DOHH2 (cell line): ENCODE results near the gene ADCY6.

Experiments
- H3F3A ChIP-seq: fragments of 200-600 bp; sonication (generic), shearing (Covaris generic); 2 replicates; pipeline ENCODE4 v1.6.0; 2016; ENCODE audit warnings: antibody characterized with exemption, mild to moderate bottlenecking; ENCODE audit not compliant: control insufficient read depth, insufficient read depth
- H3K27ac ChIP-seq: fragments of 200-600 bp; sonication (generic); 2 replicates; pipeline ENCODE4 v1.5.1; 2014; ENCODE audit warnings: low read depth, mild to moderate bottlenecking, low read length, moderate library complexity
- H3K27me3 ChIP-seq: fragments of 200-600 bp; sonication (generic); 2 replicates; pipeline ENCODE4 v1.6.1; 2014; ENCODE audit warnings: mild to moderate bottlenecking, low read length, mixed read lengths; ENCODE audit not compliant: control insufficient read depth
- H3K36me3 ChIP-seq: fragments of 200-600 bp; sonication (generic); 2 replicates; pipeline ENCODE4 v1.6.1; 2014; ENCODE audit warnings: mild to moderate bottlenecking, low read length, moderate library complexity, mixed read lengths; ENCODE audit not compliant: control insufficient read depth
- H3K4me1 ChIP-seq: fragments of 200-600 bp; sonication (generic); 2 replicates; pipeline ENCODE4 v1.6.1; 2014; ENCODE audit warnings: mild to moderate bottlenecking, low read length, mixed read lengths; ENCODE audit not compliant: control insufficient read depth
- H3K4me2 ChIP-seq: fragments of 200-600 bp; sonication (generic); 2 replicates; pipeline ENCODE4 v1.6.0; 2014; ENCODE audit warnings: mild to moderate bottlenecking, low read length, moderate library complexity
- H3K4me3 ChIP-seq: fragments of 200-600 bp; sonication (generic); 2 replicates; pipeline ENCODE4 v1.5.1; 2014; ENCODE audit warnings: mild to moderate bottlenecking, low read length, mixed read lengths
- H3K79me2 ChIP-seq: fragments of 200-600 bp; sonication (generic); 2 replicates; pipeline ENCODE4 v1.6.1; 2014; ENCODE audit warnings: mild to moderate bottlenecking, low read length, mixed read lengths; ENCODE audit not compliant: control insufficient read depth
- H3K9me2 ChIP-seq: fragments of 200-600 bp; sonication (generic); replicated peaks from 2 replicates; pipeline ENCODE4 v1.6.1; 2014; ENCODE audit warnings: mild to moderate bottlenecking, low read length, mixed read lengths; ENCODE audit not compliant: control insufficient read depth
- H3K9me3 ChIP-seq: fragments of 200-600 bp; sonication (generic); 2 replicates; pipeline ENCODE4 v1.6.1; 2014; ENCODE audit warnings: antibody characterized with exemption, low read length, mixed read lengths; ENCODE audit not compliant: control insufficient read depth, insufficient read depth
- H4K20me1 ChIP-seq: fragments of 200-600 bp; sonication (generic); 2 replicates; pipeline ENCODE4 v1.6.0; 2014; ENCODE audit warnings: low read depth, mild to moderate bottlenecking, antibody characterized with exemption, low read length, moderate library complexity; ENCODE audit not compliant: control insufficient read depth, insufficient read depth
- CTCF ChIP-seq: fragments of 200-600 bp; sonication (generic); IDR thresholded peaks from one replicate; pipeline ENCODE4 v1.5.1; 2014; ENCODE audit warnings: antibody characterized with exemption, mild to moderate bottlenecking, low read depth, low read length; ENCODE audit not compliant: poor library complexity, severe bottlenecking
- EZH2phosphoT487 ChIP-seq: fragments of 200-600 bp; sonication (generic); IDR thresholded peaks from 2 replicates; pipeline ENCODE4 v1.6.1; 2017; ENCODE audit warnings: borderline replicate concordance, mild to moderate bottlenecking, antibody characterized with exemption, low read length, moderate library complexity, mixed read lengths

Gene ADCY6

DNA sequence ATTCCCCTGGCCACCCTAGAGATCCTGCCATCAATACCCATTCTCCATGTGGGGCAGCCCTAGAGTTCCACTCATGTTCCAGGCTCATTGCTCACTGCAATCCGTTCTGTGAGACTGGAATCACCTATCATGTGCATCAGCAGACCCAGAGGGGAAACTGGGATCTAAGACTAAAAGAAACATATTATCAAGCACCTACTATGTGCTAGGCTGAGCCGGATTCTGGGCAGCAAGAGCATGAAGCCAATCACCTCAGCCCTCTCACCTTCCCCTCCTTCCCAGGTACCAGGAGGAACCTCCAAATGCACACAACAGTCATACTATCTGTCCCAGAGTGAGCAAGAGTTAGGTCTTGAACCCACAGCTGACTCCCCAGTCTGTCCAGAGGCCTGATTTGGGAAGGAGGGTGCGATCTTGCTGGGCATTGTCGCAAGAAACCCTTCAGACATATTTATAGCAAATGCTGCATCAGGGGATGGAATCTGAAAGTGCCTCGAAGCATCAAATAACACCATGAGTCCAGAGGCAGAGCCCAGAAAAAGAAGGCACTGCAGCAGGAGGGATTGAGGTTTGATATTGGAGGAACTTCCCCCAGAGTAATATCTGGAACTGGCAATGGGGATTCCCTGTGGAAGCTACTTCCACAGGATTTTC is 22.7 kb upstream of the ADCY6 start:
- Histone ChIP-seq H3F3A (0 out of 2 replicates have a peak, but pooled peaks cover 2% of the 10 kb centered on the region), H3K79me2 (no peaks in the 10 kb centered on the region), H3K9me3 (no peaks in the 10 kb centered on the region), H3K4me2 (no peak overlapping the region), H3K4me3 (no peak overlapping the region), H3K36me3 (no peaks in the 10 kb centered on the region), H3K4me1 (peaks cover 21% of the 10 kb centered on the region), H3K27ac (no peak overlapping the region), H3K27me3 (peaks cover 5% of the 10 kb centered on the region), H3K9me2 (no peaks in the 10 kb centered on the region), H4K20me1 (no peaks in the 10 kb centered on the region)
- no peak for TF ChIP-seq EZH2phosphoT487
- no peak for TF ChIP-seq CTCF

DNA sequence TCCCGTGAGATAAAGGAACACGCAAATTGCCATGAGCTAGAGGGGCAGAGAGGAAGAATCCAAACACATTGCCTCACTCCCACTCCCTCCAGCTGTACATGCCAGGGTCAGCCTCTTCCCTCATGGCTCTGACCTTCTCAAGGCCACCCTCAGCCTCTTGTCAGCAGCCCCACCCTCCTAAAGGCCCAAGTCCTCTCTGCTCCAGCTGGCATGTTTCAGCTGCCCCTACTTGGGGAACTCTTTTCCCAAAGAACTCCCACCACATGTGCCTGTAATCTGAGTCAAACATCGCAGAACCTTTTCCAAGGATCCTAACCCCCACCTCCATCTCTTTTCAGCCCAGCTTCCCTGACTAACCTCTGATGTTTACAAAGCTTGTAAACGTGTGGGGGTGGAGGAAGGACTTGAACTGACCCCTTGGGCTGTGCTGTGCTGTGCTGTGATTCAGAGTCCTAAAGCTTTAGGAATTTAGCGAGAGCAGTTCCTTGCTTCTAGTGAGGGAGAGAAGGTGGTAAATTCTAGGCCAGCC is 22.1 kb upstream of the ADCY6 start:
- Histone ChIP-seq H3K27me3 (no peaks in the 10 kb centered on the region; the same call in 1 of the 2 replicates), H3K4me1 (peaks cover 15% of the 10 kb centered on the region), H3K79me2 (no peaks in the 10 kb centered on the region), H3K4me2 (no peak overlapping the region), H3K9me3 (no peaks in the 10 kb centered on the region), H3F3A (no peaks in the 10 kb centered on the region), H3K9me2 (no peaks in the 10 kb centered on the region), H3K4me3 (no peak overlapping the region), H3K36me3 (no peaks in the 10 kb centered on the region), H3K27ac (no peak overlapping the region), H4K20me1 (no peaks in the 10 kb centered on the region)
- TF ChIP-seq CTCF: no peak
- TF ChIP-seq EZH2phosphoT487: no peak

- no peaks in the 10 kb centered on the region for H3K4me1 ChIP-seq
- no peaks in the 10 kb centered on the region; the same call in 1 of the 2 replicates for H3K27me3 ChIP-seq
- no peaks in the 10 kb centered on the region for H3K9me3 ChIP-seq
- no peaks in the 10 kb centered on the region for H3F3A ChIP-seq
- no peaks in the 10 kb centered on the region for H3K9me2 ChIP-seq
- no peak overlapping the region for H3K4me2 ChIP-seq
- TF ChIP-seq CTCF (no peak), EZH2phosphoT487 (no peak)
- H3K4me3 ChIP-seq: no peak overlapping the region
- H3K36me3 ChIP-seq: no peaks in the 10 kb centered on the region
- H3K27ac ChIP-seq: no peak overlapping the region
- H4K20me1 ChIP-seq: no peaks in the 10 kb centered on the region
- H3K79me2 ChIP-seq: no peaks in the 10 kb centered on the region
Measured at GRCh38 chr12:48807981-48808380, 19.1 kb upstream of the ADCY6 start.
